GM21423 (cell line): ENCODE data around the gene TCEAL5.
"Not testable (repeated sequence)": the region's sequence is repeated elsewhere in the genome, so short reads cannot be mapped to it uniquely, and the experiment has no call there.

ENCODE experiments used
- ATAC-seq: cut with Tn5 transposase; IDR thresholded peaks from one replicate; pipeline ENCODE4 v1.9.1; 2021; ENCODE audit warnings: mild to moderate bottlenecking, moderate library complexity; ENCODE audit not compliant: unreplicated experiment

The TCEAL5 gene

DNA sequence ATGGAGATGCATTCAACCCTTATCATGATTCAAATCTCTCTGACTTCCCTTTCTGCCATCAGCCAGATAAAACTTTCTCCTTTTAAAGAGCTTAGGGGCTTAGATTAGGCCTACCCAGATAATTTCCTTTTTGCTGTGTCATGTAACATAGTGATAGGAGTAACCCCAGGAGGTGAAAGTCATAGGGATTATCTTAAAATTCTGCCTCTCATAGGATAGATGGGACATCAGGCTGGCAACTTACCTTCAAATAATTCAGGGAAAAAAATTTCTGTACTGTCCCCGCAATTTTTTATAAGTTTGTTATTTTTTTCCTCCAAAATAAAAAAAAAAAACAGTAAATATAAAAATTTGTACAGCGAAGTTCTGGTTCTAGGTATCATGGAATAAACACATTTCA, 40.9 kb downstream of the TCEAL5 start:
- not testable (repeated sequence) for ATAC-seq

DNA sequence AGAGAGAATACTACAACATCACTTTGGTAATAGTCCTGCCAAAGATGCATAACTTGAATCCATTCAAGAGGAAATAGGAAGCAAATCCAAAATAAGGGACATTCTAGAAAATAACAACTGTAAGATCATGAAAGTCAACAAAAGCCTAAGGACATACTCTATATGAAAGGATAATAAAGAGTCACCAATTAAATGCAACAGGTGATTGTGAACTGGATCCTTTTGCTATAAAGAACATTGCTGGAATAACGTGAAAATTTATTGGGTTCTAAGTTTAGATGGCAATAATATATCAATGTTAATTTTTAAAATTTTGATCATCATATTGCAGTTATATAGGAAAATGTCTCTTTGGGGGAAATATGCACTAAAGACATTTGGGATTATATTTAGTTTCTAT, 41.7 kb downstream of the TCEAL5 start:
- no peak for ATAC-seq

DNA sequence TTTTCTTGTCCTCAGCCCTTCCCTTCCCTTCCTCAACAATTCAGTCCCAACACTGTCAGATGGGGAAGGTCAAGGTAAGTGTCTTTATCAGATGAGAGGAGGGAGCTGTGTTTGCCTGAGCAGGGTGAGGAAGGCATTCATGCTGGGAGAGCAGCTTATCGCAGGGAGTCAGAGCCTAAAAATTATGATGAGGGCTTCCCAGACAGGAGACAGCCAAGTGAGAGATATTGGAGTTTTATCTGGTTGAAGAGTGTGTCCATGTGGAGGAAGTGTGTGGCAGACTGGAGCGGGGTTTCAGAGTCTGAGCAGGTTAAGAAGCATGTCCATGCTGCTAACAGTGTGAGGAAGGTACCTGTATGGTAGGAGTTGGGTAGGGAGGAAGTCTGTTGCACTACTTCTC, 43.3 kb downstream of the TCEAL5 start:
- no peak for ATAC-seq

DNA sequence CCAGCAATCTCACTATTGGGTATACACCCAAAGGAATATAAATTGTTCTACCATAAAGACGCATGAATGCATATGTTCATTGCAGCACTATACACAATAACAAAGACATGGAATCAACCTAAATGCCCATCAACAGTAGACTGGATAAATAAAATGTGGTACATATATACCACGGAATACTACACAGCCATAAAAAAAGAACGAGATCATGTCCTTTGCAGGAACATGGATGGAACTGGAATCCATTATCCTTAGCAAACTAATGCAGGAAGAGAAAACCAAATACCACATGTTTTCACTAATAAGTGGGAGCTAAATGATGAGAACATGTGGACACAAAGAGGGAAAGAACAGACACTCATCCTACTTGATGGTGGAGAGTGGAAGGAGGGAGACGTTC, 50.6 kb downstream of the TCEAL5 start:
- not testable (repeated sequence) for ATAC-seq
